Measurements from ENCODE around the gene DALRD3. TPM values are rescaled to one million over a fixed set of nuclear protein-coding genes. Genes with fewer than 3 reads are reported as not detected.

Gene DALRD3
- total RNA-seq, 1 donor from 2014 or later: 35.7 TPM

DNA sequence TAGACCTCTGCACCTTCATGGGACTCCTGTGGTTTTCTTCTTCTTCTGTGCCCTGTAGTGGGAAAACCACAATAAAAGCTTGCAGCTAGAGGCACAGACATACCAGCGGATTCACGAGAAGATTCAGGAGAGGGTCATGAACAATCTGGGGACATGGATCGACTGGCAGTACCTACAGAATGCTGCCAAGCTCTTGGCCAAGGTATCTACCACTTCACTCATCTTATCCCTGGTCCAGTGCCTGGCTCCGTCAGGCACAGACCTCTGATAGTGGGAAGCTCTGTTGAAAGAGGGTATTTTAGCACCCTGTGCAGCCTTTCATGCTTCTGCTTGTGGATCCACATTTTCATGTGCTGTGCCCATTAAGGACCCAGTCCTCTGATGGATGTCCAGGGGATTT lies 38.1 kb downstream of the DALRD3 start:
- H3K4me1 Mint-ChIP-seq (ENCODE audit: low read depth): peaks cover 11% of the 10 kb centered on the region
- no peaks in the 10 kb centered on the region for H3K9me3 Mint-ChIP-seq
- no peak for DNase-seq (ENCODE audit: low spot score)
- H3K36me3 Mint-ChIP-seq (ENCODE audit: low read depth): peaks cover 36% of the 10 kb centered on the region
- H3K27me3 Mint-ChIP-seq (ENCODE audit: insufficient read depth): no peaks in the 10 kb centered on the region
- intact Hi-C loops (cut with micrococcal nuclease): no loop called here
- no peak overlapping the region for H3K4me3 Mint-ChIP-seq
- no peak overlapping the region for H3K27ac Mint-ChIP-seq

GRCh38 chr3:48979451-48979850 lies 38.9 kb downstream of the DALRD3 start:
- Mint-ChIP-seq H3K4me1 (ENCODE audit: low read depth) (peaks cover 11% of the 10 kb centered on the region), H3K36me3 (ENCODE audit: low read depth) (peaks cover 40% of the 10 kb centered on the region), H3K27me3 (ENCODE audit: insufficient read depth) (no peaks in the 10 kb centered on the region), H3K4me3 (no peak overlapping the region), H3K27ac (no peak overlapping the region), H3K9me3 (no peaks in the 10 kb centered on the region)
- DNase-seq (ENCODE audit: low spot score): no peak
- intact Hi-C loops (cut with micrococcal nuclease): no loop called here

DNA sequence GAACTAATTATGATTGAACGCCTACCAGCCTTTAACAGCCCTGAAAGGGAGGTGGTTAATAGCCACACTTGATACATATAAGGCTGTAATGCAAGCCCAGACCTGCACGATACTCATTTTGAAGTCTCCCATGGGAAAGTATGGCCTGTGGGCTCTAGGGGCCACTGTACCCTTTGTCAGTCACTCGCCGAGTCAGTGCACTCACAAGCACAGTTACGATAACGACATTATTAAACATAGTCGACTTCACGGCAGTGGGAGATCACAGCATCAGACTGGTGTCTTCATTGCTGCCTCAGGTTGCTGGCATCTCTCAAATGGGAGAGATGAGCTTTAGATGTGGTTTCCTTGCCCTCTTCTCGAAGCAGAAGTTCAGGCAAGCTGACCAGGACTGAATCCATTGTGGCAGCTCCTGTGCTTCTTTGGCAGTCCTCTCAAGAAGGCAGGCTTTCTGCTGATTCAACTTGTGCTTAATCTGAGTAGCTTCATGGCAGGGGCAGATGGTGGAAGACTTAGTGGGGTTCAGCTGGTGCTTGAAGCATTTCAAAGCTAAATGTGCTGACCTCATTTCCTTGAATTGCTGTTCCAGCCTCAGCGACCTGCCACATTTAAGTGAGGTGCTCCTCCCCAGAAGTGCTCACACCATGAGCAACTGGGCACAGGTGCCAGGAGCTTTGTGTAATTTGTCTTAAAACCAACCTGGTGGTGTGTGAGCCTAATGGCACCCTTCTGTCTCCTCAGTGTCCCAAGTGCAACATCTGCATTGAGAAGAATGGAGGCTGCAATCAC lies 44.1 kb downstream of the DALRD3 start:
- Mint-ChIP-seq H3K27me3 (ENCODE audit: insufficient read depth) (no peaks in the 10 kb centered on the region), H3K4me1 (ENCODE audit: low read depth) (peaks cover 6% of the 10 kb centered on the region), H3K36me3 (ENCODE audit: low read depth) (peaks cover 46% of the 10 kb centered on the region), H3K9me3 (no peaks in the 10 kb centered on the region), H3K4me3 (no peak overlapping the region), H3K27ac (peak overlapping the region; percentile 55)
- intact Hi-C loops (cut with micrococcal nuclease): no loop called here
- DNase-seq (ENCODE audit: low spot score): no peak

DNA sequence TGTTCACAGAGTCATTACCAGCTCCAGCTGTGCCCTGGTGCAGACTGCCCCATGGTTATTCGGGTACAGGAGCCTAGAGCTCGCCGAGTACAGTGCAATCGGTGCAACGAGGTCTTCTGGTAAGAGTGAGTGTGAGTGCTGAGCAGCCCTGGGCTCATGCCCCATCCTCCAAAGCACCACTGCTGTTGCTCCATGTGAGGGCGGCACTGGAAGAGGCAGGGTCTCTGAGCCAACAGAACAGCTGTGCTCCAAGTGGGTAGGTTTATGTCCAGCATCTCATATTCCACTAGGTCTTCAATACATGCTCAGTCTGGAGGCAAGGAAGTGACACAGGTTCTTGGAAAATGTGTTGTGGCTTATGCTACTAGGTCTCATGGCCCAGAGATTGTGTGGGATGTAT lies 47.8 kb downstream of the DALRD3 start:
- Mint-ChIP-seq H3K4me1 (ENCODE audit: low read depth) (peaks cover 6% of the 10 kb centered on the region), H3K36me3 (ENCODE audit: low read depth) (peaks cover 56% of the 10 kb centered on the region), H3K9me3 (no peaks in the 10 kb centered on the region), H3K4me3 (no peak overlapping the region), H3K27me3 (ENCODE audit: insufficient read depth) (no peaks in the 10 kb centered on the region), H3K27ac (no peak overlapping the region)
- intact Hi-C loops (cut with micrococcal nuclease): no loop called here
- no peak for DNase-seq (ENCODE audit: low spot score)

GRCh38 chr3:48966876-48967361 lies 51.5 kb downstream of the DALRD3 start:
- Mint-ChIP-seq H3K36me3 (ENCODE audit: low read depth) (peaks cover 41% of the 10 kb centered on the region), H3K27ac (no peak overlapping the region), H3K4me3 (no peak overlapping the region), H3K27me3 (ENCODE audit: insufficient read depth) (no peaks in the 10 kb centered on the region), H3K9me3 (no peaks in the 10 kb centered on the region), H3K4me1 (ENCODE audit: low read depth) (peaks cover 11% of the 10 kb centered on the region)
- DNase-seq (ENCODE audit: low spot score): no peak
- intact Hi-C loops (cut with micrococcal nuclease): no loop called here

DNA sequence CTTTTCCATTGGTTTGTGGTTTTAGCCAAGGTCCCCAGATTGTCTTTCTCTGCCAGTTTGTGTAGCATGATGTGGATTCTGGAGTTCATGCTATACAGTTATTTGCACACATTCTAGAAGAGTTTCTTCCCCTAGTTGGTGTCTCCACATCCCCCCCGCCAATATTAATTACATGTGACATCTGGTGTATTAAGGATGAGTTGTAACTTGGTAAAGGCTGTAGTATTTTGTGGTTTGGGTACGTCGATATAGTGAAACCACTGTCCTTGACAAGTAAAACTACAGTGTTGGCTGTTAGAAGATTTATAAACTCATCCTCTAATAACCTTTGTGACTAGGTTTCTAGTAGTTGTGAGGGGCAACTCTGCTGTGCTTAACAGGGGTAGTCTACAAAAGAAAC lies 52.0 kb downstream of the DALRD3 start:
- intact Hi-C loops (cut with micrococcal nuclease): no loop called here
- Mint-ChIP-seq H3K27me3 (ENCODE audit: insufficient read depth) (no peaks in the 10 kb centered on the region), H3K36me3 (ENCODE audit: low read depth) (peaks cover 35% of the 10 kb centered on the region), H3K4me3 (no peak overlapping the region), H3K27ac (no peak overlapping the region), H3K4me1 (ENCODE audit: low read depth) (peaks cover 11% of the 10 kb centered on the region), H3K9me3 (no peaks in the 10 kb centered on the region)
- no peak for DNase-seq (ENCODE audit: low spot score)

Other genes starting within 250 kb of the DALRD3 start
- gene PRKAR2A, start 170.7 kb downstream of the DALRD3 start, total RNA-seq: 34.7 and 38.8 TPM in 2 replicates
- gene SLC25A20, start 119.7 kb downstream of the DALRD3 start, total RNA-seq: 15.9 and 17.4 TPM in 2 replicates
- gene ARIH2, start 99.7 kb downstream of the DALRD3 start, total RNA-seq: 179 and 180 TPM in 2 replicates
- 34.5 and 36.8 TPM in 2 replicates for gene P4HTM, start 28.3 kb downstream of the DALRD3 start, total RNA-seq
- 143 and 145 TPM in 2 replicates for gene WDR6, start 11.2 kb downstream of the DALRD3 start, total RNA-seq
- 126 and 129 TPM in 2 replicates for gene NDUFAF3, start 3.5 kb upstream of the DALRD3 start, total RNA-seq
- 423 and 434 TPM in 2 replicates for gene IMPDH2, start 10.8 kb upstream of the DALRD3 start, total RNA-seq
- 147 and 150 TPM in 2 replicates for gene QRICH1, start 75.5 kb upstream of the DALRD3 start, total RNA-seq
- gene QARS1, start 86.2 kb upstream of the DALRD3 start, total RNA-seq: 185 and 200 TPM in 2 replicates
- gene USP19, start 102.2 kb upstream of the DALRD3 start, total RNA-seq: 57.7 and 59.7 TPM in 2 replicates
- gene LAMB2, start 114.5 kb upstream of the DALRD3 start, total RNA-seq: not detected in 2 replicates
- 27.6 and 29.1 TPM in 2 replicates for gene CCDC71, start 147.8 kb upstream of the DALRD3 start, total RNA-seq
- 2.6 and 2.9 TPM in 2 replicates for gene KLHDC8B, start 153.0 kb upstream of the DALRD3 start, total RNA-seq

Measured in activated T-helper 1 cell treated with anti-CD3 and anti-CD28 coated beads, Interleukin-12 subunit alpha, Interleukin-12 subunit beta, Interleukin-2, Interleukin-4 antibody, amounts not matched to agents 30 ng/mL and 10 ng/mL and 1 ng/mL, durations not matched to agents 14 hours and 24 hours and 36 hours (primary cell).